K562 (cell line): ENCODE results near the gene PTAR1. TPM values are rescaled to one million over a fixed set of nuclear protein-coding genes. Genes with fewer than 3 reads are reported as not detected.
"Not testable (repeated sequence)": the region's sequence is repeated elsewhere in the genome, so short reads cannot be mapped to it uniquely, and the experiment has no call there.

Experiments used
- ATAC-seq: fragments of 200-7000 bp; cut with Tn5 transposase; 3 replicates; pipeline ENCODE4 v1.9.1; 2020; ENCODE audit warnings: moderate library complexity
- BruUV-seq: library from RNA; stranded (reverse); fragments of 400-500 nt; replicated peaks from 2 replicates; lab custom pipeline; 2021; lab: Mats Ljungman, UMichigan
- CTCF ChIA-PET: fragments of 300-600 bp; formaldehyde crosslinking; extraction: SDS; loops from one replicate; lab custom pipeline; 2021; ENCODE audit warnings: low intra/inter-chr PET ratio; lab: Yijun Ruan, JAX
- POLR2A ChIA-PET: fragments of 300-600, 350-650 bp; sonication (Branson Sonifier 250); formaldehyde crosslinking; extraction: SDS; loops from one replicate; lab custom pipeline; 2021; ENCODE audit warnings: antibody characterized with exemption, inconsistent platforms; lab: Yijun Ruan, JAX
- DNase-seq, 4 experiments: peaks; one replicate each; pipeline versions ENCODE4 v3.0.0 to v3.0.0-alpha.2; 2011 to 2018; ENCODE audit warnings: low spot score in 3 of 4, mixed read lengths in 3 of 4; ENCODE audit errors: extremely low read depth in 1 of 4
- FAIRE-seq: peaks from 2 replicates; lab custom pipeline; 2011; peaks lifted over from hg19 to GRCh38; lab: Jason Lieb, UNC
- H2AFZ ChIP-seq: 2 replicates; pipeline ENCODE4 v1.6.0; 2011; ENCODE audit warnings: low read depth, low read length, control low read depth, inconsistent platforms
- H3K27ac ChIP-seq: fragments of 200-600 bp; 3 replicates; pipeline ENCODE4 v1.8.0; 2011; ENCODE audit warnings: low read depth, mild to moderate bottlenecking, control low read depth, inconsistent platforms, low read length, moderate library complexity, mixed read lengths; ENCODE audit errors: extremely low read depth
- H3K27me3 ChIP-seq, 2 experiments: fragments of 300-600 bp in 1 of 2; 2 replicates in 1 of 2; 3 replicates in 1 of 2; pipeline versions ENCODE4 v1.6.0 to v1.8.0; 2011; ENCODE audit warnings: inconsistent platforms in 2 of 2, low read length in 2 of 2, mild to moderate bottlenecking in 1 of 2, mixed read lengths in 1 of 2, moderate library complexity in 1 of 2; ENCODE audit not compliant: control insufficient read depth in 2 of 2, insufficient read depth in 2 of 2
- H3K36me3 ChIP-seq: fragments of 300-600 bp; 3 replicates; pipeline ENCODE4 v1.8.0; 2011; ENCODE audit warnings: mild to moderate bottlenecking, low read length, inconsistent platforms; ENCODE audit not compliant: control insufficient read depth, insufficient read depth
- H3K4me1 ChIP-seq, 2 experiments: fragments of 200-600 bp in 1 of 2; replicated peaks in 1 of 2; 2 replicates in 1 of 2; 3 replicates in 1 of 2; pipeline versions ENCODE4 v1.5.1 to v1.8.0; 2011; ENCODE audit warnings: inconsistent platforms in 2 of 2, low read length in 2 of 2, mild to moderate bottlenecking in 1 of 2, mixed read lengths in 1 of 2, moderate library complexity in 1 of 2; ENCODE audit not compliant: control insufficient read depth in 2 of 2, insufficient read depth in 2 of 2
- H3K4me2 ChIP-seq: 2 replicates; pipeline ENCODE4 v1.6.1; 2011; ENCODE audit warnings: low read length, control low read depth, inconsistent platforms, mixed read lengths; ENCODE audit not compliant: insufficient read depth
- H3K4me3 ChIP-seq: fragments of 200-600 bp; sonication (generic), shearing (Covaris generic); 2 replicates; pipeline ENCODE4 v1.5.1; 2016; ENCODE audit warnings: control low read depth, inconsistent platforms
- H3K79me2 ChIP-seq: fragments of 200-600 bp; 3 replicates; pipeline ENCODE4 v1.8.0; 2011; ENCODE audit warnings: low read length, inconsistent platforms; ENCODE audit not compliant: control insufficient read depth, insufficient read depth
- H3K9ac ChIP-seq, 2 experiments: 2 replicates each; pipeline versions ENCODE4 v1.6.0 to v1.6.1; 2011; ENCODE audit warnings: low read depth in 2 of 2, low read length in 2 of 2, control low read depth in 1 of 2, inconsistent platforms in 1 of 2, mild to moderate bottlenecking in 1 of 2, mixed read lengths in 1 of 2; ENCODE audit not compliant: insufficient read depth in 1 of 2
- H3K9me1 ChIP-seq: one replicate; pipeline ENCODE4 v1.6.0; 2011; ENCODE audit warnings: inconsistent platforms, mild to moderate bottlenecking, low read length, moderate library complexity; ENCODE audit not compliant: control insufficient read depth, insufficient read depth
- H3K9me3 ChIP-seq: replicated peaks from 2 replicates; pipeline ENCODE4 v1.5.1; 2011; ENCODE audit warnings: low read depth, low read length, inconsistent platforms; ENCODE audit not compliant: control insufficient read depth, insufficient read depth
- H4K20me1 ChIP-seq: replicated peaks from 2 replicates; pipeline ENCODE4 v1.6.1; 2011; ENCODE audit warnings: low read length, inconsistent platforms, mixed read lengths; ENCODE audit not compliant: control insufficient read depth, insufficient read depth
- CBFA2T2 ChIP-seq: fragments of 450-650 bp; conservative IDR thresholded peaks from 2 replicates; pipeline ENCODE4 v1.6.1; 2017; ENCODE audit warnings: mild to moderate bottlenecking
- CBFA2T3 ChIP-seq: fragments of 450-650 bp; IDR thresholded peaks from 2 replicates; pipeline ENCODE4 v1.6.1; 2017
- DNMT1 ChIP-seq: fragments of 450-650 bp; IDR thresholded peaks from 2 replicates; pipeline ENCODE4 v1.6.1; 2016; ENCODE audit warnings: antibody characterized with exemption, mild to moderate bottlenecking
- TRIM24 ChIP-seq, 2 experiments: fragments of 450-650 bp; IDR thresholded peaks; 2 replicates each; pipeline ENCODE4 v1.6.1; 2016
- WGBS: fragments of 100-300 bp; shearing (Covaris generic); methylation state at CpG from one replicate; pipeline ENCODE4 v1.1.6; 2016; ENCODE audit warnings: low coverage, mixed read lengths; ENCODE audit not compliant: insufficient coverage; ENCODE audit errors: missing lambda C conversion rate; 5-methylcytosine and 5-hydroxymethylcytosine counted together
- in situ Hi-C: fragments of 300-500 bp; cut with MboI; formaldehyde crosslinking; loops from 4 replicates; pipeline ENCODE4 v1.15.0; 2018; ENCODE audit warnings: inconsistent platforms, mixed read lengths
- intact Hi-C: fragments of 100-400 bp; cut with micrococcal nuclease; formaldehyde crosslinking; loops from 2 replicates; pipeline ENCODE4 v1.14.2; 2022
- polyA plus RNA-seq, 8 experiments: library from polyadenylated mRNA; depleted of rRNA in 4 of 8; stranded (reverse) in 5 of 8; unstranded in 3 of 8; fragments of >200 nt; fragmentation: Nextera tagmentation in 2 of 8; fragmentation: Illumina TruSeq in 1 of 8; extraction: Ambion mirVana in 2 of 8; extraction: Trizol in 1 of 8; gene quantifications; 2 replicates each; pipeline versions ENCODE4 v1.2.1 to v1.2.3, GENCODE V29; 2011 to 2014; ENCODE audit warnings: inconsistent platforms in 1 of 8, missing spikeins in 1 of 8
- total RNA-seq, 7 experiments: library from RNA; depleted of rRNA in 6 of 7; stranded (reverse); fragments of >200 nt in 6 of 7; fragmentation: Illumina TruSeq in 2 of 7; extraction: Trizol in 2 of 7; gene quantifications; 2 replicates each; pipeline versions ENCODE4 v1.2.1 to v1.2.3, GENCODE V29; 2011 to 2021; ENCODE audit warnings: low replicate concordance in 1 of 7
- TF ChIP-seq, protein P1 (sequence below): sonication (generic); formaldehyde crosslinking; IDR thresholded peaks from 2 replicates; pipeline ENCODE4 v1.8.1; 2023; ENCODE audit warnings: mild to moderate bottlenecking, missing genetic modification reagents

The PTAR1 gene
- total and polyA plus RNA-seq, 9 of the 15 experiments (the other 6 are each of a cell fraction or from before 2014, with no cell fraction given) = 10.1 to 48.0 (median 28.0) TPM

DNA sequence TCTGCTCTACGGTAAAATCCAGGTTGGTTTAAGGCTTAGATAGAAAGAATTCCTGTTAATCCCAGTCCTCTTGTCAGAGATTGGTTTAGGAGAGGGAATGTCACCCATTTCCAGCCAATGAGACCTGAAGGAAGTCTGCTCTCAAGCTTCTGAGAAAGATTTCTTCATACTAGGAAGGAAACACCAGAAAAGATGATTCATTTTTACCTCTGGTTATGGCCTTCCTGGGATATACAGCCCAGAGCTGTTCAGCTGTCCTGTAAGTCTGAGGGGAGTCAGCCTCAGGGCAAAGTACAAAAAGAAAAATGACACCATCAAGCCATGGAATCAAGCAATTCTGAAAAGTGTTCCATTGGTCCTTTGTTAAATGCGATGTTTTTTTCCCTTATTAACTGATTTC, 42.2 kb upstream of the PTAR1 start (continued):
- no peak for TF ChIP-seq DNMT1

DNA sequence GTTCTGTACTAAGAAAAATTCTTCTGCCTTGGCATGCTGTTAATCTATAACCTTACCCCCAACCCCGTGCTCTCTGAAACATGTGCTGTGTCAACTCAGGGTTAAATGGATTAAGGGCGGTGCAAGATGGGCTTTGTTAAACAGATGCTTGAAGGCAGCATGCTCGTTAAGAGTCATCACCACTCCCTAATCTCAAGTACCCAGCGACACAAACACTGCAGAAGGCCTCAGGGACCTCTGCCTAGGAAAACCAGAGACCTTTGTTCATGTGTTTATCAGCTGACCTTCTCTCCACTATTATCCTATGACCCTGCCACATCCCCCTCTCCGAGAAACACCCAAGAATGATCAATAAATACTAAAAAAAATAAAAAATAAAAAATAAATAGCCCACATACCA, 40.2 kb upstream of the PTAR1 start:
- H3K9ac ChIP-seq, H3K36me3 ChIP-seq, intact Hi-C loops, H3K4me1 ChIP-seq, CTCF ChIA-PET, ATAC-seq, BruUV-seq, DNase-seq, H3K27me3 ChIP-seq, in situ Hi-C loops, H3K9me3 ChIP-seq, H4K20me1 ChIP-seq, H3K4me2 ChIP-seq, H3K4me3 ChIP-seq, H3K79me2 ChIP-seq, POLR2A ChIA-PET, H3K9me1 ChIP-seq, FAIRE-seq, H3K27ac ChIP-seq, H2AFZ ChIP-seq: not testable (repeated sequence)
- 14% methylated on average over 2 of the region's 5 CpGs for WGBS
- TF ChIP-seq CBFA2T3 (peak; percentile 69), TRIM24 (IDR thresholded peaks at IDR 0.05) (0 out of 4 replicates have a peak, but pooled peaks of 1 of the 2 experiments have one; percentile 31), CBFA2T2 (peak; percentile 55)

DNA sequence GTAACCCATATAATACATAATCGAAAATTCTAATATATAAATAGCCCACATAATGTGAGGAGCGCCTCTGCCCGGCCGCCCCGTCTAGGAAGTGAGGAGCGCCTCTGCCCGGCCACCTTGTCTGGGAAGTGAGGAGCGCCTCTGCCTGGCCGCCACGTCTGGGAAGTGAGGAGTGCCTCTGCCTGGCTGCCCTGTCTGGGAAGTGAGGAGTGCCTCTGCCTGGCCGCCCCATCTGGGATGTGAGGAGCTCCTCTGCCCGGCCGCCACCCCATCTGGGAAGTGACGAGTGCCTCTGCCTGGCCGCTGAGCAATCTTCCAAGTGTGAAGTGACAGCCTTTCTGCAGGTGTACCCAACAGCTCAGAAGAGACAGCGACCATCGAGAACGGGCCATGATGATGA, 39.7 kb upstream of the PTAR1 start:
- H3K27me3 ChIP-seq, in situ Hi-C loops, DNase-seq, H4K20me1 ChIP-seq, H3K4me2 ChIP-seq, H3K4me3 ChIP-seq, H3K9ac ChIP-seq, ATAC-seq, intact Hi-C loops, H3K9me3 ChIP-seq, H3K4me1 ChIP-seq, H2AFZ ChIP-seq, H3K79me2 ChIP-seq, H3K36me3 ChIP-seq, BruUV-seq, CTCF ChIA-PET, H3K27ac ChIP-seq, H3K9me1 ChIP-seq, FAIRE-seq, POLR2A ChIA-PET: not testable (repeated sequence)
- 78% methylated on average over 8 of the region's 18 CpGs for WGBS
- TF ChIP-seq, protein P1, sequence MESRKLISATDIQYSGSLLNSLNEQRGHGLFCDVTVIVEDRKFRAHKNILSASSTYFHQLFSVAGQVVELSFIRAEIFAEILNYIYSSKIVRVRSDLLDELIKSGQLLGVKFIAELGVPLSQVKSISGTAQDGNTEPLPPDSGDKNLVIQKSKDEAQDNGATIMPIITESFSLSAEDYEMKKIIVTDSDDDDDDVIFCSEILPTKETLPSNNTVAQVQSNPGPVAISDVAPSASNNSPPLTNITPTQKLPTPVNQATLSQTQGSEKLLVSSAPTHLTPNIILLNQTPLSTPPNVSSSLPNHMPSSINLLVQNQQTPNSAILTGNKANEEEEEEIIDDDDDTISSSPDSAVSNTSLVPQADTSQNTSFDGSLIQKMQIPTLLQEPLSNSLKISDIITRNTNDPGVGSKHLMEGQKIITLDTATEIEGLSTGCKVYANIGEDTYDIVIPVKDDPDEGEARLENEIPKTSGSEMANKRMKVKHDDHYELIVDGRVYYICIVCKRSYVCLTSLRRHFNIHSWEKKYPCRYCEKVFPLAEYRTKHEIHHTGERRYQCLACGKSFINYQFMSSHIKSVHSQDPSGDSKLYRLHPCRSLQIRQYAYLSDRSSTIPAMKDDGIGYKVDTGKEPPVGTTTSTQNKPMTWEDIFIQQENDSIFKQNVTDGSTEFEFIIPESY (CRISPR knock-in tag) = peak; percentile 42; the same call in 1 of the 2 replicates
